GM13976 (cell line): Measurements from ENCODE around the gene C16orf89.

ENCODE experiments used
- DNase-seq: peaks from one replicate; pipeline ENCODE4 v3.0.0; 2012; ENCODE audit warnings: low spot score
- CTCF ChIP-seq: IDR thresholded peaks from 2 replicates; pipeline ENCODE4 v1.5.1; 2012; ENCODE audit warnings: borderline replicate concordance, mild to moderate bottlenecking; ENCODE audit not compliant: insufficient read depth; ENCODE audit errors: extremely low read depth, missing control alignments, control extremely low read depth
- in situ Hi-C: fragments of 300-500 bp; cut with MboI; formaldehyde crosslinking; loops from one replicate; pipeline ENCODE4 v1.12.0; 2022; ENCODE audit warnings: low sequenced_read_pairs, mixed read lengths, inconsistent platforms; ENCODE audit not compliant: unreplicated experiment

The C16orf89 gene

GRCh38 chr16:5041600-5042133 lies 24.1 kb downstream of the C16orf89 start:
- in situ Hi-C loops: no loop called here
- no peak for TF ChIP-seq CTCF
- peak; percentile 68 for DNase-seq

- in situ Hi-C loops: no loop called here
- DNase-seq: no peak
- no peak for TF ChIP-seq CTCF
These were observed 25.3 kb downstream of the C16orf89 start for GRCh38 chr16:5040451-5040850.

- in situ Hi-C loops: no loop called here
These were observed 29.3 kb downstream of the C16orf89 start for GRCh38 chr16:5036228-5037156.

GRCh38 chr16:5035909-5036227 lies 29.9 kb downstream of the C16orf89 start:
- no peak for DNase-seq
- TF ChIP-seq CTCF: no peak
- in situ Hi-C loops: no loop called here

More at GRCh38 chr16:5036228-5037156, 29.3 kb downstream of the C16orf89 start:
- DNase-seq: no peak
- TF ChIP-seq CTCF: no peak

- no peak for DNase-seq
- in situ Hi-C loops: no loop called here
- no peak for TF ChIP-seq CTCF
These were observed 31.6 kb downstream of the C16orf89 start for GRCh38 chr16:5034167-5034523.

GRCh38 chr16:5033256-5034166 lies 32.2 kb downstream of the C16orf89 start, which contains the start of gene NAGPA:
Gene NAGPA (minus strand): TSS chr16:5033935. CDS start chr16:5033914, 21 bp downstream.
- DNase-seq: peak; percentile 93
- TF ChIP-seq CTCF: no peak
- in situ Hi-C loops: no loop called here
